ENCODE data around the gene TMEM170A. TPM values are rescaled to one million over a fixed set of nuclear protein-coding genes. Genes with fewer than 3 reads are reported as not detected.

The TMEM170A gene
- total and polyA plus RNA-seq, 2 of the 13 experiments (the other 11 are each of a cell fraction or from before 2014, with no cell fraction given) = 35.7 to 39.7 TPM

DNA sequence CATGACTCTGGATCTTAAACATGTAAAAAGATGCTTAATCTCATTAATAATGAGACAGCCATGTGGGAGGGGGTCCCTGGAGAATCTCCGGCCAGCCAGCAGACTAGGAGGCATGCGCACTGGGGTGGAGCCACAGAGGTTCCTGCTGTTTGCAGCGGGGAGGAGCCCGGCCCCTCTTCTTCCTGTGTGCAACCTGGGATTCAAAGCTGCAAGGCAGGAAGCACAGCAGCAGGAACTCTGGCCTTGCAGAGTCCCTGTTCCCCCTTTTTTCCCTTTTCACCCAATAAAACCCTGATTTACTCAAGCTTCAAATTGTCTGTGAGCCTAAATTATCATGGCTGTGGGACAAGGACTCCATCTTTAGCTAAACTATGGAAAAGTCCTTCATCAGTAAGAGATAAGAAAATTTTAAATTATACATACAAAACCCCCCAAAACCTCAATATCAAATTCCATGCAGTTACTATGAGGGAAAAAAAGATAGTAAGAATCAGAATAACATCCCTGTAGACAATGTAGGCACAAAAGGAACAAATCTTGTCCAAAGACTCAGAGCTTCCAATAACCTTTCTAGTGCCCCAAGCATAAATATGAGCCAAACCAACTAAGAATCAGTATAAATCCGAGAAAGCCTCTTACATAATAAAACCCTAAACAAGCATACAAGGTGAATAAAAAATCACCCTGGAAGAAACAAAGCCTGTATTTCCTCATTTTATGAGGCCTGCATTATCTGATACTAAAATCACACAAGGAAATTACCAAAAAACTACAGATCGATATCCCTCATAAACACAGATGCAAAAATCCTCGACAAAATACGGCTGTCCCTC is 43.3 kb downstream of the TMEM170A start (continued):
- TF ChIP-seq THAP11 (CRISPR knock-in tag; IDR thresholded peaks at IDR 0.05) = peak; percentile 70; the same call in 1 of the 2 replicates
- TF ChIP-seq KMT2B (CRISPR knock-in tag; IDR thresholded peaks at IDR 0.05) = peak; percentile 70; the same call in 1 of the 2 replicates
- peak; percentile 58; the same call in 1 of the 2 replicates for TF ChIP-seq ZNF292 (CRISPR knock-in tag; IDR thresholded peaks at IDR 0.05; ENCODE audit: borderline replicate concordance, low read depth)
- peak; percentile 46; the same call in 1 of the 2 replicates for TF ChIP-seq SMAD3 (CRISPR knock-in tag; IDR thresholded peaks at IDR 0.05)
- TF ChIP-seq ZNF180 (CRISPR knock-in tag; IDR thresholded peaks at IDR 0.05; ENCODE audit: borderline replicate concordance, low read depth) = no peak
- TF ChIP-seq, protein P1, sequence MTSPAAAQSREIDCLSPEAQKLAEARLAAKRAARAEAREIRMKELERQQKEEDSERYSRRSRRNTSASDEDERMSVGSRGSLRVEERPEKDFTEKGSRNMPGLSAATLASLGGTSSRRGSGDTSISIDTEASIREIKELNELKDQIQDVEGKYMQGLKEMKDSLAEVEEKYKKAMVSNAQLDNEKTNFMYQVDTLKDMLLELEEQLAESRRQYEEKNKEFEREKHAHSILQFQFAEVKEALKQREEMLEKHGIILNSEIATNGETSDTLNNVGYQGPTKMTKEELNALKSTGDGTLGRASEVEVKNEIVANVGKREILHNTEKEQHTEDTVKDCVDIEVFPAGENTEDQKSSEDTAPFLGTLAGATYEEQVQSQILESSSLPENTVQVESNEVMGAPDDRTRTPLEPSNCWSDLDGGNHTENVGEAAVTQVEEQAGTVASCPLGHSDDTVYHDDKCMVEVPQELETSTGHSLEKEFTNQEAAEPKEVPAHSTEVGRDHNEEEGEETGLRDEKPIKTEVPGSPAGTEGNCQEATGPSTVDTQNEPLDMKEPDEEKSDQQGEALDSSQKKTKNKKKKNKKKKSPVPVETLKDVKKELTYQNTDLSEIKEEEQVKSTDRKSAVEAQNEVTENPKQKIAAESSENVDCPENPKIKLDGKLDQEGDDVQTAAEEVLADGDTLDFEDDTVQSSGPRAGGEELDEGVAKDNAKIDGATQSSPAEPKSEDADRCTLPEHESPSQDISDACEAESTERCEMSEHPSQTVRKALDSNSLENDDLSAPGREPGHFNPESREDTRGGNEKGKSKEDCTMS (CRISPR knock-in tag; conservative IDR thresholded peaks at IDR 0.05) = no peak
- peak; percentile 73 for TF ChIP-seq ZMYM4 (CRISPR knock-in tag; IDR thresholded peaks at IDR 0.05)
- no peak for TF ChIP-seq HMG20A (CRISPR knock-in tag; IDR thresholded peaks at IDR 0.05; ENCODE audit: borderline replicate concordance)
- TF ChIP-seq PAWR (CRISPR knock-in tag; IDR thresholded peaks at IDR 0.05; ENCODE audit: borderline replicate concordance) = no peak
- no peak for TF ChIP-seq MTF1 (CRISPR knock-in tag; IDR thresholded peaks at IDR 0.05)
- TF ChIP-seq CBX5 (CRISPR knock-in tag; IDR thresholded peaks at IDR 0.05; ENCODE audit: borderline replicate concordance) = peak; percentile 43; the same call in 1 of the 2 replicates
- TF ChIP-seq FIP1L1 (IDR thresholded peaks at IDR 0.05; ENCODE audit: borderline replicate concordance, insufficient read depth, low read depth, low read length) = no peak
- no peak for TF ChIP-seq RARA (CRISPR knock-in tag; IDR thresholded peaks at IDR 0.05)
- TF ChIP-seq ERF (CRISPR knock-in tag; IDR thresholded peaks at IDR 0.05) = peak; percentile 34; the same call in 1 of the 2 replicates
- TF ChIP-seq ZNF441 (CRISPR knock-in tag; IDR thresholded peaks at IDR 0.05; ENCODE audit: borderline replicate concordance) = no peak
- no peak for TF ChIP-seq FOXA1 (IDR thresholded peaks at IDR 0.05)
- 0 out of 2 replicates have a peak, but pooled peaks have one; percentile 34 for TF ChIP-seq FOXA1 (CRISPR knock-in tag; IDR thresholded peaks at IDR 0.05)
- TF ChIP-seq, protein P2, sequence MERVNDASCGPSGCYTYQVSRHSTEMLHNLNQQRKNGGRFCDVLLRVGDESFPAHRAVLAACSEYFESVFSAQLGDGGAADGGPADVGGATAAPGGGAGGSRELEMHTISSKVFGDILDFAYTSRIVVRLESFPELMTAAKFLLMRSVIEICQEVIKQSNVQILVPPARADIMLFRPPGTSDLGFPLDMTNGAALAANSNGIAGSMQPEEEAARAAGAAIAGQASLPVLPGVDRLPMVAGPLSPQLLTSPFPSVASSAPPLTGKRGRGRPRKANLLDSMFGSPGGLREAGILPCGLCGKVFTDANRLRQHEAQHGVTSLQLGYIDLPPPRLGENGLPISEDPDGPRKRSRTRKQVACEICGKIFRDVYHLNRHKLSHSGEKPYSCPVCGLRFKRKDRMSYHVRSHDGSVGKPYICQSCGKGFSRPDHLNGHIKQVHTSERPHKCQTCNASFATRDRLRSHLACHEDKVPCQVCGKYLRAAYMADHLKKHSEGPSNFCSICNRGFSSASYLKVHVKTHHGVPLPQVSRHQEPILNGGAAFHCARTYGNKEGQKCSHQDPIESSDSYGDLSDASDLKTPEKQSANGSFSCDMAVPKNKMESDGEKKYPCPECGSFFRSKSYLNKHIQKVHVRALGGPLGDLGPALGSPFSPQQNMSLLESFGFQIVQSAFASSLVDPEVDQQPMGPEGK (CRISPR knock-in tag; IDR thresholded peaks at IDR 0.05) = peak; percentile 57
- peak; percentile 74; the same call in 1 of the 2 replicates for TF ChIP-seq KAT7 (CRISPR knock-in tag; IDR thresholded peaks at IDR 0.05; ENCODE audit: borderline replicate concordance)
- 0 out of 2 replicates have a peak, but pooled peaks have one; percentile 8 for TF ChIP-seq SOX5 (CRISPR knock-in tag; IDR thresholded peaks at IDR 0.05; ENCODE audit: borderline replicate concordance)
- peak; percentile 46; the same call in 1 of the 2 replicates for TF ChIP-seq POGZ (CRISPR knock-in tag; IDR thresholded peaks at IDR 0.05)
- TF ChIP-seq ZNF317 (CRISPR knock-in tag; IDR thresholded peaks at IDR 0.05) = no peak
- TF ChIP-seq SAP130 (CRISPR knock-in tag; IDR thresholded peaks at IDR 0.05; ENCODE audit: low read depth) = peak; percentile 48; the same call in 1 of the 2 replicates
- no peak for TF ChIP-seq FOSL2 (CRISPR knock-in tag; IDR thresholded peaks at IDR 0.05)
- TF ChIP-seq KDM3A (CRISPR knock-in tag; IDR thresholded peaks at IDR 0.05; ENCODE audit: low read depth) = 0 out of 2 replicates have a peak, but pooled peaks have one; percentile 48
